ENCODE measurements around the gene MTUS2.

GRCh38 chr13:28935104-28935503, 115.0 kb downstream of the MTUS2 start:
- TF ChIP-seq POLR2A (IDR thresholded peaks at IDR 0.05): no peak
- no peak for TF ChIP-seq CTCF (IDR thresholded peaks at IDR 0.05)
